ENCODE measurements around the gene LNP1. TPM values are rescaled to one million over a fixed set of nuclear protein-coding genes. Genes with fewer than 3 reads are reported as not detected.

Gene LNP1
- total and polyA plus RNA-seq, 2 donors from 2014 or later = 1.7 to 4.4 TPM

DNA sequence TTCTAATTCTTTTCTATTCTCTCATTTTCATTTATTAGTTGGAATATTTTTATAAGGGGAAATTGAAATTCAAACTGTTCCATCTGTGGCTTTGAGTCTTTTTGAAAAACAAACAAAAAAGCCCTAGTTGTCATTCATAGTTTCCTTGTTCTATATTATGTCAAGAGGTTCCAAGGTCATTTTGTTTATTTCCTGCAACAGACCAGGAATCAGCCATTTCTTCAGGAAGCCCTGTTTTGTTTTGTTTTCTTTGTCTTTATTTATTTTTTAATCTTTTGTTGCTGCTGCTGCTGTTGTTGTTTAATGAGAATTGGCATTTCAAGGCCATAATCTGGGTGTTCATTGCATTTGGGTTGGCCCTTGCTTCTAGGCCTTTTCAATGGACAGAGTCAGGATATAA is 14.8 kb downstream of the LNP1 start:
- H3K9me3 ChIP-seq (ENCODE audit: control insufficient read depth in 2 of 3, insufficient read depth in 1 of 3, low read length in 3 of 3) = no peaks in the 10 kb centered on the region
- TF ChIP-seq, protein P1, sequence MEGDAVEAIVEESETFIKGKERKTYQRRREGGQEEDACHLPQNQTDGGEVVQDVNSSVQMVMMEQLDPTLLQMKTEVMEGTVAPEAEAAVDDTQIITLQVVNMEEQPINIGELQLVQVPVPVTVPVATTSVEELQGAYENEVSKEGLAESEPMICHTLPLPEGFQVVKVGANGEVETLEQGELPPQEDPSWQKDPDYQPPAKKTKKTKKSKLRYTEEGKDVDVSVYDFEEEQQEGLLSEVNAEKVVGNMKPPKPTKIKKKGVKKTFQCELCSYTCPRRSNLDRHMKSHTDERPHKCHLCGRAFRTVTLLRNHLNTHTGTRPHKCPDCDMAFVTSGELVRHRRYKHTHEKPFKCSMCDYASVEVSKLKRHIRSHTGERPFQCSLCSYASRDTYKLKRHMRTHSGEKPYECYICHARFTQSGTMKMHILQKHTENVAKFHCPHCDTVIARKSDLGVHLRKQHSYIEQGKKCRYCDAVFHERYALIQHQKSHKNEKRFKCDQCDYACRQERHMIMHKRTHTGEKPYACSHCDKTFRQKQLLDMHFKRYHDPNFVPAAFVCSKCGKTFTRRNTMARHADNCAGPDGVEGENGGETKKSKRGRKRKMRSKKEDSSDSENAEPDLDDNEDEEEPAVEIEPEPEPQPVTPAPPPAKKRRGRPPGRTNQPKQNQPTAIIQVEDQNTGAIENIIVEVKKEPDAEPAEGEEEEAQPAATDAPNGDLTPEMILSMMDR (IDR thresholded peaks at IDR 0.05; ENCODE audit: borderline replicate concordance, extremely low read depth, insufficient read depth) = no peak
- H3K9ac ChIP-seq (ENCODE audit: low read length in 3 of 3) = no peak overlapping the region
- no peaks in the 10 kb centered on the region for H3K36me3 ChIP-seq (ENCODE audit: control insufficient read depth in 2 of 3, insufficient read depth in 3 of 3, low read length in 3 of 3)
- no peak for DNase-seq
- H3K27me3 ChIP-seq (ENCODE audit: control insufficient read depth, insufficient read depth, low read length) = no peaks in the 10 kb centered on the region
- H3K4me3 ChIP-seq (ENCODE audit: low read length in 3 of 3) = no peak overlapping the region
- intact Hi-C loops (cut with DNase I) = no loop called here
- no peak overlapping the region for H3K27ac ChIP-seq (ENCODE audit: low read depth in 2 of 2, low read length in 2 of 2)
- H3K4me1 ChIP-seq (ENCODE audit: control insufficient read depth in 2 of 3, insufficient read depth in 2 of 3, low read depth in 1 of 3, low read length in 3 of 3) = no peaks in the 10 kb centered on the region
- no peak for FAIRE-seq

DNA sequence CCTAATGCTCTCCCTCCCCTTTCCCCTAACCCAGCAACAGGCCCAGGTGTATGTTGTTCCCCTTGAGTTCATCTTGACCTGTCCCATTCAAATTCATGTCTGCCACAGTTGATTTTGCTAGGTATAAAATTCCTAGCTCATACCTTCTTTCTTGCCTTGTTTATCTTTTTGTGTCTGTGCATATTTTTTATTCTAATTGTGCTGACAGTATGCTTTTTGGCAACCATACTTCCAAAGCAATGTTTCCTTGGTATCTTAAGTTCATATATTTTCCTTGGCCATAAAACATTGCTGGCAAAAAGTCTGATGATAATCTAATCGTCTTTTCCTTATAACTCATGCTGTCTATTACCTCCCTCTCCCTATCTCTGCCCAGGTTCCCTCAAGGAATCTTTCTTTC is 15.5 kb downstream of the LNP1 start:
- Histone ChIP-seq H3K27me3 (ENCODE audit: control insufficient read depth, insufficient read depth, low read length) (no peaks in the 10 kb centered on the region), H3K4me3 (ENCODE audit: low read length in 3 of 3) (no peak overlapping the region), H3K9me3 (ENCODE audit: control insufficient read depth in 2 of 3, insufficient read depth in 1 of 3, low read length in 3 of 3) (no peaks in the 10 kb centered on the region), H3K36me3 (ENCODE audit: control insufficient read depth in 2 of 3, insufficient read depth in 3 of 3, low read length in 3 of 3) (no peaks in the 10 kb centered on the region), H3K27ac (ENCODE audit: low read depth in 2 of 2, low read length in 2 of 2) (no peak overlapping the region), H3K4me1 (ENCODE audit: control insufficient read depth in 2 of 3, insufficient read depth in 2 of 3, low read depth in 1 of 3, low read length in 3 of 3) (no peaks in the 10 kb centered on the region), H3K9ac (ENCODE audit: low read length in 3 of 3) (no peak overlapping the region)
- TF ChIP-seq, protein P1 (IDR thresholded peaks at IDR 0.05; ENCODE audit: borderline replicate concordance, extremely low read depth, insufficient read depth) = no peak
- DNase-seq = no peak
- FAIRE-seq = no peak
- intact Hi-C loops (cut with DNase I) = no loop called here

DNA sequence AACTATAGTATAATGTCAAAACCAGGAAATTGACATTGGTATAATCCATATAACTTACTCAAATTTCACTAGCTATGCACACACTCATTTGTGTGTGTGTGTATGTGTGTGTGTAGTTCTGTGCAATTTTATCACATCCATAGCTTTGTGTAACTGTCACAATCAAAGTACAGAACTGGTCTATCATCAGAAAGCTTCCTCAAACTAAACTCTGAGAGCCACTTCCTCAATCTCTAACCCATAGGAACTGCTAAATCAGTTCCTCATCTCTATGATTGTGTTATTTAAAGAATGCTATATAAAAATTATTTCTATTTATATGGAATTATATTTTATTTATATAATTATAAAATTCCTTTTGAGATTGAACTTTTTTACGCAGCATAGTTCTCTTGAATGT is 18.1 kb downstream of the LNP1 start:
- intact Hi-C loops (cut with DNase I) = no loop called here
- Histone ChIP-seq H3K27ac (ENCODE audit: low read depth in 2 of 2, low read length in 2 of 2) (no peak overlapping the region), H3K4me3 (ENCODE audit: low read length in 3 of 3) (no peak overlapping the region), H3K36me3 (ENCODE audit: control insufficient read depth in 2 of 3, insufficient read depth in 3 of 3, low read length in 3 of 3) (no peaks in the 10 kb centered on the region), H3K9me3 (ENCODE audit: control insufficient read depth in 2 of 3, insufficient read depth in 1 of 3, low read length in 3 of 3) (no peaks in the 10 kb centered on the region), H3K27me3 (ENCODE audit: control insufficient read depth, insufficient read depth, low read length) (no peaks in the 10 kb centered on the region), H3K4me1 (ENCODE audit: control insufficient read depth in 2 of 3, insufficient read depth in 2 of 3, low read depth in 1 of 3, low read length in 3 of 3) (peaks cover 0 to 1% (median 0%) of the 10 kb centered on the region in 3 donors), H3K9ac (ENCODE audit: low read length in 3 of 3) (no peak overlapping the region)
- TF ChIP-seq, protein P1 (IDR thresholded peaks at IDR 0.05; ENCODE audit: borderline replicate concordance, extremely low read depth, insufficient read depth) = no peak
- DNase-seq (no peak), FAIRE-seq (no peak)

DNA sequence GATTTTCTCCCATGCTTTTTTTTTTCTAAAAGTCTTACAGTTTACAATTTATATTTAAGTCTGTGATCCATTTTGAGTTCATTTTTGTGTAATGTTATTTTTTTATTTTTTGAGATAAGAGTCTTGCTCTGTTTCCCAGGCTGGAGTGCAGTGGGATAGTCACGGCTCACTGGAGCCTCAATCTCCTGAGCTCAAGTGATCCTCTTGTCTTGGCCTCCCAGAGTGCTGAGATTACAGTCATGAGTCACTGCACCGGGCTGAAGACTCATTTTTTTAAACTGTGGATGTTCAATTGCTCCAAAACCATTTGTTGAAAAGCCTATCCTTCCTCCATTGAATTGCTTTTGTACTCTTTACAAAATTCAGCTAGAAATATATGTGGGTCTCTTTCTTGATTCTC is 19.5 kb downstream of the LNP1 start:
- intact Hi-C loops (cut with DNase I) = no loop called here
- H3K9me3 ChIP-seq (ENCODE audit: control insufficient read depth in 2 of 3, insufficient read depth in 1 of 3, low read length in 3 of 3) = no peaks in the 10 kb centered on the region
- no peak for FAIRE-seq
- H3K4me3 ChIP-seq (ENCODE audit: low read length in 3 of 3) = no peak overlapping the region
- no peaks in the 10 kb centered on the region for H3K36me3 ChIP-seq (ENCODE audit: control insufficient read depth in 2 of 3, insufficient read depth in 3 of 3, low read length in 3 of 3)
- no peak overlapping the region for H3K9ac ChIP-seq (ENCODE audit: low read length in 3 of 3)
- H3K27me3 ChIP-seq (ENCODE audit: control insufficient read depth, insufficient read depth, low read length) = no peaks in the 10 kb centered on the region
- no peak for DNase-seq
- TF ChIP-seq, protein P1 (IDR thresholded peaks at IDR 0.05; ENCODE audit: borderline replicate concordance, extremely low read depth, insufficient read depth) = no peak
- H3K27ac ChIP-seq (ENCODE audit: low read depth in 2 of 2, low read length in 2 of 2) = no peak overlapping the region
- H3K4me1 ChIP-seq (ENCODE audit: control insufficient read depth in 2 of 3, insufficient read depth in 2 of 3, low read depth in 1 of 3, low read length in 3 of 3) = peaks cover 0 to 14% (median 4%) of the 10 kb centered on the region in 3 donors

Data from kidney (tissue), 14 donors.